ENCODE measurements around the gene IRGQ.
"Not testable (repeated sequence)": the region's sequence is repeated elsewhere in the genome, so short reads cannot be mapped to it uniquely, and the experiment has no call there.

The IRGQ gene

GRCh38 chr19:43638995-43639518, 43.1 kb upstream of the IRGQ start:
- no peak for TF ChIP-seq CTCF (IDR thresholded peaks at IDR 0.05; ENCODE audit: extremely low read depth, missing control alignments)
- no peak for DNase-seq (ENCODE audit: low spot score)

DNA sequence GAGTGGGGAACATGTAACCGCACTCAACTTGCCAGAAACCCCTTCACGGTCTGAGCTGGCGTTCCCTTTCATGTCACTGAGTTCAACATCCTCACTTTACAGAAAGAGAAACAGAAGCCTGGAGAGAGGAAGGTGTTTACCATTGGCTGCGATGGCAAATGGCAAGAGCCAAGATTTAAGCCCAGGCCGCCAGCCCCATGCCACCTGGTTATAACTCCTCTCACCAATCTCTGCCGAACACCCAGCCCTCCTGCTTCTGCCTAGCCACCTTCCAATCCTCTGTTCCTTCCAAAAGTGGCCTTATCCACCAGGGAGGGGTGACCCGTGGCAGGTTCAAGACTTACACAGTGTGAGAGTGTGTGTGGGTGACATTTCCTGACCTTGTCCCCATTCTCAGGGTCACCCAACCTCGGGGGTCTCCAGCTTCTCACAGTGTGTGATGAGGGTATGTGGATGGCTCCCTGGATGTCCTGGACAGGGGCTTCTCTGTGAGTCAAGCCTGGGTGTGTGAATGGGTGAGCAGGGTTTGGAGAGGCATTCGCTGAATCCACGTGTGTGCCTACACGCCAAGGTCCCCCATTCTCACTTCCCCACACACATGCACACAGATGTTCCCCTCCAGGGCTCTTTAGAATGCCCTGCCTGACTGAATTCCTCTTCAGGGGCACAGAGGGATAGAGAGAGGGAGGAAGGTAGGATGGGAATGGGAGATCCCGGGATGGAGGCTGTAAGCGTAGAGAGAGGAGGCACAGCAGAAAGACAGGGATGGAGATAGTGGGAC, 42.5 kb upstream of the IRGQ start:
- TF ChIP-seq CTCF (IDR thresholded peaks at IDR 0.05; ENCODE audit: extremely low read depth, missing control alignments) = no peak

GRCh38 chr19:43636121-43636683, 40.3 kb upstream of the IRGQ start:
- no peak for TF ChIP-seq CTCF (IDR thresholded peaks at IDR 0.05; ENCODE audit: extremely low read depth, missing control alignments)
- DNase-seq (ENCODE audit: low spot score) = no peak

More for the DNA sequence above, 42.5 kb upstream of the IRGQ start:
- DNase-seq (ENCODE audit: low spot score) = no peak

- not testable (repeated sequence) for DNase-seq (ENCODE audit: low spot score)
These were observed 39.6 kb upstream of the IRGQ start for GRCh38 chr19:43635561-43635940.

GRCh38 chr19:43634872-43635560, 39.1 kb upstream of the IRGQ start:
- TF ChIP-seq CTCF (IDR thresholded peaks at IDR 0.05; ENCODE audit: extremely low read depth, missing control alignments) = no peak
- DNase-seq (ENCODE audit: low spot score) = no peak

DNA sequence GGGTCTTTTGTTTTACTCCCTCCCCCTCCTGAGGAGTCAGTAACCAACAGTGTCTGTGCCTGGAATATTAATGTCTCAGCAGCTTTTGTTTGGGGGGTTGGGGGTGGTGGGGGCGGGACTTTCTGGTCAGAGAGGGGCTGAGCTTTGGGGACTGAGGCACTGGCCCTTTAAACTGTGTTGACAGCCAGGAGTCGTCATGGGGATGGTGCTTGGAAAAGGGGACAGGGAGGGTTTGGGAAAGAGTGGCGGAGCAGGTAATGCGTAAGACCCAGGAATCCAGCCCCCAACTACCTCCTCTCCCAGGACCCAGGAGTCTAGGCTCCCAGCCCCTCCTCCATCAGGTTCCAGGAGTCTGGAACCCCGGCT, 38.6 kb upstream of the IRGQ start:
- DNase-seq (ENCODE audit: low spot score) = no peak
- no peak for TF ChIP-seq CTCF (IDR thresholded peaks at IDR 0.05; ENCODE audit: extremely low read depth, missing control alignments)

DNA sequence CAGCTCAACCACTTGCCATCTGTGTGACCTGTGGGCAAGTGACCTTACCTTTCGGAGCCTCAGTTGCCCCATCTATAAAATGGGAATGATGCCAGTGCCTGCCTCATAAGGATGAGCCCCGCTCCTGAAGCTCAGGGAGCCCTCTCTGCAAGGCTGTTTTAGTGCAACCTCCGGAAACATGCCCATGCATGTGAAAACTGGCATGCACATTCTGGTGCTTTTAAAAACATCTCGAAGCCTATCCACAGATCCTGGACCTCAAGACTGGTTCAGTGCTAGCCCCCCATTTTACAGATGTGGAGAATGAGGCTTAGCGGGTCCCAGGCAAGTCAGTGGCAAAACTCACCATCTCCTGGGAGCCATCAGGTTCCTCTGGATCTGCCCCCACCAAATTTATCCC, 38.1 kb upstream of the IRGQ start:
- TF ChIP-seq CTCF (IDR thresholded peaks at IDR 0.05; ENCODE audit: extremely low read depth, missing control alignments) = no peak
- DNase-seq (ENCODE audit: low spot score) = no peak
